ENCODE measurements around the gene PNPO. TPM values are rescaled to one million over a fixed set of nuclear protein-coding genes. Genes with fewer than 3 reads are reported as not detected.
A peak's percentile ranks its signal among the peaks of the same experiment; 100 is the strongest.
"Not testable (repeated sequence)": the region's sequence is repeated elsewhere in the genome, so short reads cannot be mapped to it uniquely, and the experiment has no call there.

Gene PNPO
- total RNA-seq, 2 donors from 2014 or later: 37.3 to 55.2 TPM

DNA sequence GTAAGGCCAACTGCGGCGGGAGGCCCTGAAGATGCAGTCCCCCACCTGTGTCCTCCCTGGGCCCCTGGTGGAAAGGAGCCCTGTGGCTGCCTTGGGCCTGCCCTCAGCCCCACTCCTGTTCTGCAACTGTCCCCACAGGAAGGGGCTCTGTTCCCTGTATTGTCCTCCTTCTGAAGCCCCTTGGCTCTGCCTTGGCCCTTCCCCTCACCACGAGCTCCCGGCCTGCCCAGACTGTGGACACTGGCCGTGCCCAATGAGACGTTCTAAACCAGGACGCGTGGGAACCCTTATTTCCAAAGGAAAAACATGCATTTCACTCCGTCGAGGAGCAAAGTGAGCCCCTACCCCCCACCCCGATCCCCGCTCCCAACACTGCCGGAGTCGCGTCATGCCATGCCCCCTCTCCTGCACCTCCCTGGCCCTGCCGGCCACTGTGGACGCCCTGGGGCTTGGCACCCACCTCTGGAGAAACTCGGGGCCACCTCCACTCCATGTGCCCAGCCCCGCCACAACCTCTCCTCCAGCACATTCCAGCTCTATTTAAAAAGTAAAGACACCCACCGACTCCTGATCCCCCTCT, 13.5 kb upstream of the PNPO start:
- no peaks in the 10 kb centered on the region for H3K27me3 ChIP-seq (replicated peaks; ENCODE audit: insufficient read depth)
- H3K4me1 ChIP-seq (replicated peaks): peaks cover 11% of the 10 kb centered on the region
- no peak for TF ChIP-seq POLR2AphosphoS5 (IDR thresholded peaks at IDR 0.05)
- TF ChIP-seq, protein P1, sequence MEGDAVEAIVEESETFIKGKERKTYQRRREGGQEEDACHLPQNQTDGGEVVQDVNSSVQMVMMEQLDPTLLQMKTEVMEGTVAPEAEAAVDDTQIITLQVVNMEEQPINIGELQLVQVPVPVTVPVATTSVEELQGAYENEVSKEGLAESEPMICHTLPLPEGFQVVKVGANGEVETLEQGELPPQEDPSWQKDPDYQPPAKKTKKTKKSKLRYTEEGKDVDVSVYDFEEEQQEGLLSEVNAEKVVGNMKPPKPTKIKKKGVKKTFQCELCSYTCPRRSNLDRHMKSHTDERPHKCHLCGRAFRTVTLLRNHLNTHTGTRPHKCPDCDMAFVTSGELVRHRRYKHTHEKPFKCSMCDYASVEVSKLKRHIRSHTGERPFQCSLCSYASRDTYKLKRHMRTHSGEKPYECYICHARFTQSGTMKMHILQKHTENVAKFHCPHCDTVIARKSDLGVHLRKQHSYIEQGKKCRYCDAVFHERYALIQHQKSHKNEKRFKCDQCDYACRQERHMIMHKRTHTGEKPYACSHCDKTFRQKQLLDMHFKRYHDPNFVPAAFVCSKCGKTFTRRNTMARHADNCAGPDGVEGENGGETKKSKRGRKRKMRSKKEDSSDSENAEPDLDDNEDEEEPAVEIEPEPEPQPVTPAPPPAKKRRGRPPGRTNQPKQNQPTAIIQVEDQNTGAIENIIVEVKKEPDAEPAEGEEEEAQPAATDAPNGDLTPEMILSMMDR (IDR thresholded peaks at IDR 0.05): no peak
- no peak for TF ChIP-seq POLR2A (IDR thresholded peaks at IDR 0.05)
- peaks cover 0 to 17% of the 10 kb centered on the region in 2 donors for H3K36me3 ChIP-seq
- no peak overlapping the region for H3K27ac ChIP-seq
- no peaks in the 10 kb centered on the region for H3K9me3 ChIP-seq
- intact Hi-C loops (cut with DNase I): no loop called here
- WGBS: 79% methylated on average over 20 of the region's 20 CpGs
- no peak for DNase-seq (ENCODE audit: low spot score)
- no peak overlapping the region for H3K4me3 ChIP-seq

DNA sequence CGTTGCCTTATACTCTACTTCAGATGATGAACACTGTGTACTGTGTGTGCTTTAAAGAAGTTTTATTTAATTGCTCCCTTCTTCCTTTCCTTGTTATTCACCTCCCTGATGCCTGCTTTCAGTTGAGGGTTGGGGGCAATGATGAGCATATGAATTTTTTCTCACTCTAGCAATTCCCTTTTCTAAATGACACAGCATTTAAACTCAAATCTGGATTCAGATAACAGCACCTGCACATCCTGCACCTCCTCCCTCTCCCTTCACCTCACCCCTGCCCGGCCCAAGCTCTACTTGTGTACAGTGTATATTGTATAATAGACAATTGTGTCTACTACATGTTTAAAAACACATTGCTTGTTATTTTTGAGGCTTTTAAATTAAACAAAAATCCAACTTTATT, 13.0 kb upstream of the PNPO start:
- Histone ChIP-seq H3K27me3 (replicated peaks; ENCODE audit: insufficient read depth) (no peaks in the 10 kb centered on the region), H3K9me3 (no peaks in the 10 kb centered on the region), H3K4me1 (replicated peaks) (peaks cover 11% of the 10 kb centered on the region), H3K27ac (peak overlapping the region in 1 of 2 donors; percentile 51), H3K4me3 (no peak overlapping the region), H3K36me3 (peaks cover 0 to 13% of the 10 kb centered on the region in 2 donors)
- intact Hi-C loops (cut with DNase I): no loop called here
- no peak for DNase-seq (ENCODE audit: low spot score)
- WGBS: 37% methylated on average over 2 of the region's 2 CpGs
- TF ChIP-seq POLR2AphosphoS5 (IDR thresholded peaks at IDR 0.05) (no peak), POLR2A (IDR thresholded peaks at IDR 0.05) (no peak)
- TF ChIP-seq, protein P1 (IDR thresholded peaks at IDR 0.05): no peak

DNA sequence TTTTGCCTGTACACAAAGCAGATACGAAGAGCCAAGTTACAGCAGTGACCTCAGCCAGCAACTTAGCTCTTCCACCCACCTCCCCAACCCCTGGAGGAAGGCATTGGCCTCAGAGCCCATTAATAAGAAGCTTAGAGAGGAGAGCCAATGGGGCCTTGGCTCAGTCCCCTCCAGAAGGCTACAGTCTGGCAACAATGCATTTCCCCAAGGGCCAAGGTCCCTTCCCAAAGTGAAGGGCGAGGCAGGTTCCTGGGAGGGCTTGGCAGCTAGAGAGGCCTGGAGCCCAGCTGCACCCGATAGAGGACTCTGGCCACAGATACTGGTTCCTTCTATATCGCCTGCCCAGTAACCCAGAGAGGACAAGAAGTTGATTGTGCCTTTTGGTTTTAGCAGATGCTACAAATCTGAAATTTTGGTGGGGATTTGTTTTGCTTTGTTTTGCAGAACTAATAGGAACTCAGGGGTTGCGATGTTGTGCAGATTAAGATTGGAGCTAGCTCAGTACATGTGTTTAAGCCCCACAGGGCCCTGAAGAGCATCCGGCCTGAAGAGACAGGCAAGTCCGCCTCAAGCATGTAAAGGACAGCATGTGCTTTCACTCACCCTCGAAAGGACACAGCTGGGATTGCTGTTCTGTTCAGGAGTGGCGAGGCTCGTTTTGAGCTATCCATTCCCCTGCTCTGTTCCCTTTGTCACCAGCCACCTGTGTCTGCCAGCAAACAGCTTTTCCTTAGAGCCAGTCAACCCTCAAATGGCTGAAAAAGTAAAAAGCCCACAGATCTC, 12.0 kb upstream of the PNPO start:
- Histone ChIP-seq H3K36me3 (peaks cover 0 to 11% of the 10 kb centered on the region in 2 donors), H3K9me3 (no peaks in the 10 kb centered on the region), H3K4me3 (no peak overlapping the region), H3K27me3 (replicated peaks; ENCODE audit: insufficient read depth) (no peaks in the 10 kb centered on the region), H3K4me1 (replicated peaks) (peaks cover 11% of the 10 kb centered on the region), H3K27ac (peak overlapping the region; percentile 18 to 51)
- intact Hi-C loops (cut with DNase I): no loop called here
- 60% methylated on average over 10 of the region's 10 CpGs for WGBS
- TF ChIP-seq, protein P1 (IDR thresholded peaks at IDR 0.05): no peak
- TF ChIP-seq POLR2AphosphoS5 (IDR thresholded peaks at IDR 0.05): no peak
- DNase-seq (ENCODE audit: low spot score): no peak

DNA sequence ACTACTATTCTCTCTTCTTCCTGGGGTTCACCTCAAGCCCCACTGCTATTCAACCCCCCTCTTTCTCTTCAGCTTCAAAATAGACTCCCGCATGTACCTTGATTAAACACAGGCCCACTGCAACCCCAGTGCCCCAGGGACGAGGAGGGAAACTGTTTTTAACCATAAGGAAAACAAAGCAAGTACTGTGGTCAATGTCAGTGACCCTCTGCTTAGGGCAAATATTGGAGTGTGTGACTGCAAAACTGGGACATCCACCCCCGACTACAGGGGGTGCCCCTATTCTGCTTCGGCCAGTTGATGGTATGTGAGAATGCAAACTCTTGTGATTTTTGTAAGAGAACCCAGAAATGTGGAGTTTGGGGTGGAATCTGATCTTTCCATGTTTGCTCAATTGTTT, 9.5 kb upstream of the PNPO start:
- Histone ChIP-seq H3K4me3 (no peak overlapping the region), H3K9me3 (no peaks in the 10 kb centered on the region), H3K27ac (no peak overlapping the region), H3K4me1 (replicated peaks) (peaks cover 11% of the 10 kb centered on the region), H3K36me3 (no peaks in the 10 kb centered on the region), H3K27me3 (replicated peaks; ENCODE audit: insufficient read depth) (no peaks in the 10 kb centered on the region)
- TF ChIP-seq POLR2A (IDR thresholded peaks at IDR 0.05) (no peak), POLR2AphosphoS5 (IDR thresholded peaks at IDR 0.05) (no peak)
- TF ChIP-seq, protein P1 (IDR thresholded peaks at IDR 0.05): no peak
- no peak for DNase-seq (ENCODE audit: low spot score)
- intact Hi-C loops (cut with DNase I): no loop called here
- 80% methylated on average over 4 of the region's 4 CpGs for WGBS

DNA sequence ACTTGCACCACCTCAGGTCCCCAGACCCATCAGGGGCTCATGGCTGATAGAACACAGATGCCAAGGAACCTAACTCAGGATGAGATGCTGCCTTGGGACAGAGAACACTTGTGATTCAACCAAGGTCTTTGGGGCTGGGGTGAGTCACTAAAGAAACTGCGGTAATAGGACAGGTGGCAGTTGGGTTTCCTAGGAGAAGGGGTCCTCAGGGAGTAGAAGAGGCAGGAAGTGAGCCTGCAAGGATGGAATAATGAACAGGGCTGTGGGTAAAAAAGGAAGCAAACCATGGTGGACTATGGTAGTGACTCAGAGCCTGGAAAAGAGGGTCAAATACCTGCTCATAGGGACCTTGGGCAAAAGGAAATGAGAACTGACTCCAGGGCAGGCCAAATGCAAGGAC, 6.5 kb upstream of the PNPO start:
- no peak for TF ChIP-seq POLR2A (IDR thresholded peaks at IDR 0.05)
- TF ChIP-seq POLR2AphosphoS5 (IDR thresholded peaks at IDR 0.05): no peak
- TF ChIP-seq, protein P1 (IDR thresholded peaks at IDR 0.05): no peak
- no peak overlapping the region for H3K4me3 ChIP-seq
- intact Hi-C loops (cut with DNase I): no loop called here
- no peaks in the 10 kb centered on the region for H3K27me3 ChIP-seq (replicated peaks; ENCODE audit: insufficient read depth)
- 95% methylated on average over 1 of the region's 1 CpG for WGBS
- no peak overlapping the region for H3K27ac ChIP-seq
- H3K9me3 ChIP-seq: no peaks in the 10 kb centered on the region
- no peaks in the 10 kb centered on the region for H3K36me3 ChIP-seq
- no peak for DNase-seq (ENCODE audit: low spot score)
- H3K4me1 ChIP-seq (replicated peaks): peaks cover 2% of the 10 kb centered on the region

DNA sequence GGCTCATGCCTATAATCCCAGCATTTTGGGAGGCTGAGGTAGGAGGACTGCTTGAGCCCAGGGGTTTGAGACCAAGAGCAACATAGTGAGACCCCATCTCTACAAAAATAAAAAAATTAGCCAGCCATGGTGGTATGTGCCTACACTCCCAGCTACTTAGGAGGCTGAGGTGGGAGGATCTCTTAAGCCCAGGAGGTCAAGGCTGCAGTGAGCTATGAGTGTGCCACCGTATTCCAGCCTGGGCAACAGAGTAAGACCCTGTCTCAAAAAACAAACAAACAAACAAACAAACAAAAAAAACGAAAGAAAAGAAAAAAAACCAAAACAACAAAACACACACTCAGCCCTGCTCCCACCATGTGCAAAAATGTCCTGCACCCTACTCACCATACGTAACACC, 5.9 kb upstream of the PNPO start:
- H3K9me3 ChIP-seq: not testable (repeated sequence)
- 85% methylated on average over 3 of the region's 3 CpGs for WGBS

More for the DNA sequence above, 5.9 kb upstream of the PNPO start:
- H3K27ac ChIP-seq; DNase-seq (ENCODE audit: low spot score); H3K4me1 ChIP-seq (replicated peaks); intact Hi-C loops (cut with DNase I); H3K4me3 ChIP-seq; H3K36me3 ChIP-seq; H3K27me3 ChIP-seq (replicated peaks; ENCODE audit: insufficient read depth): not testable (repeated sequence)
